GM13976 (cell line): Measurements from ENCODE around the gene KCP.

Experiments used
- DNase-seq: peaks from one replicate; pipeline ENCODE4 v3.0.0; 2012; ENCODE audit warnings: low spot score
- CTCF ChIP-seq: IDR thresholded peaks from 2 replicates; pipeline ENCODE4 v1.5.1; 2012; ENCODE audit warnings: borderline replicate concordance, mild to moderate bottlenecking; ENCODE audit not compliant: insufficient read depth; ENCODE audit errors: extremely low read depth, missing control alignments, control extremely low read depth
- in situ Hi-C: fragments of 300-500 bp; cut with MboI; formaldehyde crosslinking; loops from one replicate; pipeline ENCODE4 v1.12.0; 2022; ENCODE audit warnings: low sequenced_read_pairs, mixed read lengths, inconsistent platforms; ENCODE audit not compliant: unreplicated experiment

Gene KCP

GRCh38 chr7:128854396-128854795 is 56.1 kb downstream of the KCP start:
- no peak for DNase-seq
- TF ChIP-seq CTCF: no peak
- in situ Hi-C loops: no loop called here

GRCh38 chr7:128853799-128854198 is 56.7 kb downstream of the KCP start:
- DNase-seq: no peak
- in situ Hi-C loops: no loop called here
- TF ChIP-seq CTCF: no peak

GRCh38 chr7:128852537-128853254 is 57.8 kb downstream of the KCP start:
- TF ChIP-seq CTCF: no peak
- no peak for DNase-seq
- in situ Hi-C loops: no loop called here

- in situ Hi-C loops: no loop called here
- TF ChIP-seq CTCF: no peak
- DNase-seq: no peak
These were observed 60.6 kb downstream of the KCP start for GRCh38 chr7:128849804-128850490.

- in situ Hi-C loops: no loop called here
- no peak for TF ChIP-seq CTCF
- no peak for DNase-seq
These were observed 61.4 kb downstream of the KCP start for GRCh38 chr7:128849156-128849515.

- in situ Hi-C loops: no loop called here
- no peak for DNase-seq
- TF ChIP-seq CTCF: no peak
These were observed 62.0 kb downstream of the KCP start for GRCh38 chr7:128848289-128849155.
